Spinal cord (tissue), 10 donors: ENCODE data around the gene HGS. TPM values are rescaled to one million over a fixed set of nuclear protein-coding genes. Genes with fewer than 3 reads are reported as not detected.

Experiments used
- DNase-seq, 6 donors: peaks; one replicate each; pipeline versions ENCODE4 v3.0.0 to v3.0.0-alpha.2; 2013 to 2015; ENCODE audit warnings: low spot score in 6 of 6, low read depth in 4 of 6
- H3K27ac ChIP-seq: one replicate; pipeline ENCODE4 v1.5.1; 2013; ENCODE audit warnings: low read depth, low read length, control low read depth
- H3K27me3 ChIP-seq: one replicate; pipeline ENCODE4 v1.6.1; 2013; ENCODE audit warnings: low read length; ENCODE audit not compliant: control insufficient read depth, insufficient read depth
- H3K36me3 ChIP-seq: one replicate; pipeline ENCODE4 v1.6.1; 2013; ENCODE audit warnings: low read length; ENCODE audit not compliant: control insufficient read depth, insufficient read depth
- H3K4me1 ChIP-seq: one replicate; pipeline ENCODE4 v1.6.1; 2013; ENCODE audit warnings: low read length; ENCODE audit not compliant: control insufficient read depth, insufficient read depth
- H3K4me3 ChIP-seq: one replicate; pipeline ENCODE4 v1.5.1; 2013; ENCODE audit warnings: low read depth, low read length, control low read depth
- H3K9me3 ChIP-seq: one replicate; pipeline ENCODE4 v1.6.1; 2013; ENCODE audit warnings: low read length; ENCODE audit not compliant: control insufficient read depth, insufficient read depth
- WGBS: methylation state at CpG from one replicate; pipeline ENCODE4 v1.1.5; 2013; ENCODE audit warnings: missing lambda C conversion rate; ENCODE audit not compliant: insufficient coverage; 5-methylcytosine and 5-hydroxymethylcytosine counted together
- polyA plus RNA-seq, 2 donors: library from polyadenylated mRNA; unstranded; fragments of 120-200 nt; gene quantifications; one replicate each; pipeline ENCODE4 v1.2.1, GENCODE V29; 2013; ENCODE audit not compliant: insufficient read length in 2 of 2
- total RNA-seq, 2 donors: library from RNA; depleted of rRNA in 1 of 2; stranded (reverse); fragments of 120-200 nt in 1 of 2; fragments of >200 nt in 1 of 2; gene quantifications; one replicate each; pipeline versions ENCODE4 v1.2.3 to v1.2.4, GENCODE V29; 2013 to 2014
- donor health status: healthy.

Gene HGS
- total and polyA plus RNA-seq, 4 donors = 37.9 to 128 (median 87.1) TPM

- Histone ChIP-seq H3K27ac (no peak overlapping the region), H3K27me3 (no peaks in the 10 kb centered on the region), H3K36me3 (peaks cover 9% of the 10 kb centered on the region), H3K9me3 (no peaks in the 10 kb centered on the region), H3K4me1 (peaks cover 21% of the 10 kb centered on the region), H3K4me3 (no peak overlapping the region)
- no peak for DNase-seq
- WGBS = 76% methylated on average over 6 of the region's 9 CpGs
Measured at GRCh38 chr17:81725439-81725838, 41.6 kb downstream of the HGS start.

GRCh38 chr17:81726004-81726403 lies 42.2 kb downstream of the HGS start:
- H3K4me1 ChIP-seq = peaks cover 21% of the 10 kb centered on the region
- no peak for DNase-seq
- no peaks in the 10 kb centered on the region for H3K27me3 ChIP-seq
- no peak overlapping the region for H3K27ac ChIP-seq
- H3K9me3 ChIP-seq = no peaks in the 10 kb centered on the region
- WGBS = 86% methylated on average over 6 of the region's 9 CpGs
- peaks cover 3% of the 10 kb centered on the region for H3K36me3 ChIP-seq
- no peak overlapping the region for H3K4me3 ChIP-seq

- Histone ChIP-seq H3K27me3 (no peaks in the 10 kb centered on the region), H3K36me3 (no peaks in the 10 kb centered on the region), H3K4me3 (no peak overlapping the region), H3K4me1 (peaks cover 26% of the 10 kb centered on the region), H3K9me3 (no peaks in the 10 kb centered on the region), H3K27ac (no peak overlapping the region)
- no peak for DNase-seq
- WGBS = 90% methylated on average over 22 of the region's 23 CpGs
Measured at GRCh38 chr17:81727324-81728031, 43.7 kb downstream of the HGS start.

- no peak overlapping the region for H3K4me3 ChIP-seq
- 51% methylated on average over 31 of the region's 32 CpGs for WGBS
Measured at GRCh38 chr17:81733507-81734404, 49.9 kb downstream of the HGS start.

GRCh38 chr17:81734405-81735263 lies 50.8 kb downstream of the HGS start:
- no peaks in the 10 kb centered on the region for H3K36me3 ChIP-seq
- no peaks in the 10 kb centered on the region for H3K9me3 ChIP-seq
- DNase-seq = no peak
- H3K27ac ChIP-seq = no peak overlapping the region
- WGBS = 78% methylated on average over 34 of the region's 35 CpGs
- no peaks in the 10 kb centered on the region for H3K27me3 ChIP-seq
- peaks cover 46% of the 10 kb centered on the region for H3K4me1 ChIP-seq
- no peak overlapping the region for H3K4me3 ChIP-seq

More at GRCh38 chr17:81733507-81734404, 49.9 kb downstream of the HGS start:
- DNase-seq = peak in 3 of 6 donors; percentile 45 to 89 (median 85)
- Histone ChIP-seq H3K36me3 (no peaks in the 10 kb centered on the region), H3K27me3 (no peaks in the 10 kb centered on the region), H3K9me3 (no peaks in the 10 kb centered on the region), H3K4me1 (peaks cover 46% of the 10 kb centered on the region), H3K27ac (no peak overlapping the region)

- Histone ChIP-seq H3K4me1 (peaks cover 41% of the 10 kb centered on the region), H3K9me3 (no peaks in the 10 kb centered on the region), H3K36me3 (no peaks in the 10 kb centered on the region), H3K4me3 (no peak overlapping the region), H3K27ac (no peak overlapping the region), H3K27me3 (no peaks in the 10 kb centered on the region)
- WGBS = 59% methylated on average over 24 of the region's 30 CpGs
- DNase-seq = no peak
Measured at GRCh38 chr17:81735264-81736102, 51.7 kb downstream of the HGS start.

GRCh38 chr17:81737947-81738800 lies 54.4 kb downstream of the HGS start:
- Histone ChIP-seq H3K27ac (no peak overlapping the region), H3K4me1 (peaks cover 20% of the 10 kb centered on the region), H3K27me3 (no peaks in the 10 kb centered on the region), H3K4me3 (no peak overlapping the region), H3K36me3 (no peaks in the 10 kb centered on the region), H3K9me3 (no peaks in the 10 kb centered on the region)
- DNase-seq = no peak
- 84% methylated on average over 28 of the region's 31 CpGs for WGBS

- DNase-seq = no peak
- no peaks in the 10 kb centered on the region for H3K27me3 ChIP-seq
- 82% methylated on average over 27 of the region's 27 CpGs for WGBS
- H3K36me3 ChIP-seq = no peaks in the 10 kb centered on the region
- peaks cover 16% of the 10 kb centered on the region for H3K4me1 ChIP-seq
- H3K9me3 ChIP-seq = no peaks in the 10 kb centered on the region
- H3K4me3 ChIP-seq = no peak overlapping the region
- no peak overlapping the region for H3K27ac ChIP-seq
Measured at GRCh38 chr17:81738801-81739393, 55.1 kb downstream of the HGS start.
